Inflammatory macrophage treated with lipopolysaccharide for 4 hours (primary cell): ENCODE data around the gene IFT88.

Source experiments
- DNase-seq: peaks from one replicate; pipeline ENCODE4 v3.0.0-alpha.2; 2020

Gene IFT88

DNA sequence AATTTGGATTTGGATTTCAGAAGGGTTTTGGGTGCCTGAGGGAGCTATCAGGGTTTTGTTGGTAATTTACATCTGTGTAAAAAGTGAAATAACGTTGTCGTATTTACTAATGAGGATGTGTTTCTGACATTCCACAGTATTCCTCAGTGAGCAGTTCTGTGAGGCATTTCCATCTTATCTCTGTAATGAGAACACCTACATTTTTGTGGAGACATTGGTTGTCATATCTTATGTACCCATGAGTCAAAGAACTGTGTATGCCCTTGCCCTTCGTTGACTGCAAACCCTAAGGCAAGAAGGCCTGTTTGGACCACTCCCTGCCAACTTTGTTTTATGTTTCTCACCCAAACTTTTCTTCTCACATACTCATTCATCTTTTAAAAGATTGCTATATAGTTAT is 122.3 kb downstream of the IFT88 start:
- no peak for DNase-seq

DNA sequence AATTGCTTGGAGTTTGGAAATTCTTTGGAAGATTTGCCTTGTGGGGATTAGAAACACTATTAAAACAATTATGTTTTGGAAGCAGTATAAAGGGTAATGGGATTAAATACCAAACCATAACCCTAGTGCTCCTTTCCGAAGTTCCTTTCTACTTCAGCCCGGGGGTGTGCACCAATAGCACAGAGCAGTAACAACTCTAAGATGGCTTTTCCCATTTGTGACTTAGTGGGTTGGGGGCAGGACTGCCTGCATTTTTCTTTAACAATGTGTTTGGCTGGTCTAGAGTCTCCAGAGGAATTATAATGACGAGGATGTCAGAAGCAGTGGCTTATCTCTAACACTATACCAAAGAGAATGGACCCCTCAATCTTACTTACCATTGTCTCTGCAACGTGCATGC is 124.7 kb downstream of the IFT88 start:
- no peak for DNase-seq

DNA sequence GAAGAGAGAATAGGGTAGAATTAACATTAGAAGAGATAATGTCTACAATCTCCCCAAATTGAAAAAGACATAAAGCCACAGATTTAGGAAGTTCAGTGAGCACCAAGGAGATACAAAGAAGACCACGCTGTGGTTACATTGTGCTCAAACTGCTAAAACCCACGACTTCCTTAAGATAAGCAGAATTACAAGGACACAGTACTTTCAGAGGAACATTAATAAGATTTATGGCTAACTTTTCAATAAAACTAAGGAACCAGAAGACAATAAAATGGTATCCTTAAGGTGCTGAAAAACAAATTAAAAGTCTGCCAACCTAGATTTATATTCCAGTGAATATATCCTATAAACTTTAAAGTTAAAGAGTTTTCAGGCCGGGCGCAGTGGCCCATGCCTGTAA is 129.1 kb downstream of the IFT88 start:
- no peak for DNase-seq

DNA sequence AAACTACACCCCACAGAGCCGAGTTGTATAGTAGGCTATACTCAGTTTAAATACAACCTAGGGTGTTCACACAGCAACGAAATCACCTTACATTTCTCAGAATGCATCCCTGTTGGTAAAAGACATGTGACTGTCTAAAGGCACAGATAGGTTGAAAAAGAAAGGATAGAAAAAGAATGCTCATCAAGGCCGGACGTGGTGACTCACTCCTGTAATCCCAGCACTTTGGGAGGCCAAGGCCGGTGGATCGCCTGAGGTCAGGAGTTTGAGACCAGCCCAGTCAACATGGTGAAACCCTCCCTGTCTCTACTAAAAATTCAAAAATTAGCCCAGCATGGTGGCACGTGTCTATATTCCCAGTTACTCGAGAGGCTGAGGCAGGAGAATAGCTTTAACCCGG is 132.8 kb downstream of the IFT88 start:
- no peak for DNase-seq

DNA sequence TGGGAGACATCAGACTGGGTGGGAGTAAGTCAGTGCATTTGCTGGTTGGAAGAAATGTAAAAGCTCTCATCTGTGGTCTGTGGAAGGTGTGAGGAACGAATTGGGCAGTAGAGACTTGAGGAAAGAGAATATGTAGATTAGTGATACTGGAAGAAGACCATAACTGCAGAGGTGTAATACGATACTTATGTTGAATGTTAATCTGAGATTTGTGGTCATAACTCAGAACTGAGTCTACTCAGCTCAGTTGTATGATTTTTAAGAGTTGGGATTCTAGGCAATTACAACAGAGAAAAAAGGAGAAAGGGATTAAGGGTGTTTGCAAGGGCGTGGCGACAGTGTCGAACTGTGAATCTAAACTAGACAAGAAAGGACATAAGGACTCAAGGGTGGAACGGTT is 133.3 kb downstream of the IFT88 start:
- no peak for DNase-seq

DNA sequence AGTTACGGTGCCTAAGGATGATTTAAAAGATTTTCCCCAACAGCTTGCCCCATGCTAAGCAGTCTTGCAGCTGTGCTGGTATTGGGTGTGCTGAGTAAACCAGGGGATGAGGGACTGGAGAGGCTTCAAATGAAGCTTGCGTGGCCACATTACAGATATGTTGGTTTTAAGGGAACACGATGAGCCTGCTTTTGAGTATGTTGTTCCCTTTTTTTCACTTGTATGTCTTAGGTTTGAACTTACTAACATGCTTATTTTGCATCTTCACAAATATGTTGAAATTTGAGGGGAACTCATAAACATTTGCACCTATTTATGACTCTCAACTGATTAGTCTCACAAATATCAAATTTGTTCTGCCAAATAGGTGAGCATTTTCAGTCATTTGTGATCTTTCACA is 134.5 kb downstream of the IFT88 start:
- no peak for DNase-seq

DNA sequence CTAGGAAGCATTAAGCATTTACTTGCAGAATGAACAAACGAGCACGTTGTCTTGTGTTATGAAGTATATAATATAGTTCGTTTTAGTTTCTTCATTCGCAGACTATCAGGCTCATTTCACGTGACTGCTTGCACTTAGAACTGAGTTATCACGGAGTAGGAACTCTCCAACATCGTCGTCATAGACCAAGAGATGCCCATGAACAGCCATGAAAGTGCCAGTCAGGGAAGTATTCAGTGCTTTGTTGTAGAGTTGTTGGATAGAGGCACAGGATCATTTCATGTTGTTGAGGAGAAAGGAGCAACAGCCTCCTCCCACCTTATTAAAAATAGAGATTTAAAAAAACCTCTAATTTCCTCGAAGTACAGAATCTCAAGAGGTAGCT is 135.6 kb downstream of the IFT88 start:
- DNase-seq: peak; percentile 43

DNA sequence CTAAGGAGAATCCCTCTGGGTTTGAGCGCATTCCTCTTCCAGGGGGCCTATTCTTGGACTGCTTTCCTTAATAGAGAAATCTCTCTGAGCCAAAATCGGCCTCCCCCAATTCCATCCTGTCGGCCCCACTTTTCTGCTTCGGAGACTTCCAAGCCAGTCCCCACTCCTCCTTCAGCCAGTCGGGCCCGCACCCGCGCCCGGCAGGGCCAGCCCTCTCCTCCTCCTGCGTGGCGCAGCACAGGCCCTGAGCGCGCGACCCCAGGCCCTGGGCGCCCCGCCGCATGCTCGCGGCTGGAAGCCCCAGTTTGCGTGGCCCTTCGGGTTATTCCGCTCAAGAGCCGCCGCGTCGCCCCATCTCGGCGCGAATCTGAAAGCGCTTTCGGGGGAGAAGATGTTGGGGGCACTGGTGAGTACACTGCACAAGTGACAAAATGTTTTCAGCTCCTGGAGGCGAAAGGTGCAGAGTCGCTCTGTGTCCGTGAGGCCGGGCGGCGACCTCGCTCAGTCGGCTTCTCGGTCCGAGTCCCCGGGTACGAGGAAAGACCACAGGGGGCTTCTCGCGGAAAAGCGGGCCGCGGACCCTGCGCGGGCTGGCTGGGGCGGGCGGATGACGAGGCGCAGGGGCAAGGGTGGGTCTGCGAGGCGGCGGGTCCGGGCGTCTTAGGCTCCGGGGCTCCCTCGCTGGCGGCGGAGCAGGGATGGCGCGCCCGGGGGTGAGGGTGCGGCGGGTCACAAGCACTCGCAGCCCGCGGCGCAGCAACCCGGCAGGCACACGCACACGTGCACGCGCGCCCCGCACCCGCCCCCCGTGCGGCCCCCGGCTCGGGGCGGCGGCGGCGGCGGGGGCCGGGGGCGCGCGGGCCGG is 136.2 kb downstream of the IFT88 start, which contains the start of gene IL17D:
Gene IL17D, plus strand, starts transcription at position 785 of the 865 bp plus-strand sequence. CDS start 303 bp downstream, outside the sequence.
- no peak for DNase-seq

DNA sequence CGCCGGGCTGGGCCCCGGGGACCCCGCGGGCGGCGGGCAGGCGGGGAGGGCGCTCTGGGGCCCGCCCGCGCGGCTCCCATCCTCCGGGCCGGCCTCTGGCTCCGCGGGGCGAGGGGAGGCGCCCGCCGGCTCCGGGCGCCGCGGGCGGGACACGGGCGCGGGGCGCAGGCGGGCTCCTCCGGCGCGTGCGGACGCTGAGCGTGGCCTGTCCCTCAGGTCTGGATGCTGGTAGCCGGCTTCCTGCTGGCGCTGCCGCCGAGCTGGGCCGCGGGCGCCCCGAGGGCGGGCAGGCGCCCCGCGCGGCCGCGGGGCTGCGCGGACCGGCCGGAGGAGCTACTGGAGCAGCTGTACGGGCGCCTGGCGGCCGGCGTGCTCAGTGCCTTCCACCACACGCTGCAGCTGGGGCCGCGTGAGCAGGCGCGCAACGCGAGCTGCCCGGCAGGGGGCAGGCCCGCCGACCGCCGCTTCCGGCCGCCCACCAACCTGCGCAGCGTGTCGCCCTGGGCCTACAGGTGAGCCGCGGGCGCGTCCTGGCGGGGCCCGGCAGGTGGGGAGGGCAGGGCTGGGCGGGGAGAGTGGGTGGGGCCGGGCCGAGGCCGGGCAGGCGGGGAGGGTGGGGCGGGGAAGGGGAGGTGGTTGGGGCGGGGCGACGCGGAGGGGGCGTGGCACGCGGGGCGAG is 137.0 kb downstream of the IFT88 start:
- peak; percentile 78 for DNase-seq

DNA sequence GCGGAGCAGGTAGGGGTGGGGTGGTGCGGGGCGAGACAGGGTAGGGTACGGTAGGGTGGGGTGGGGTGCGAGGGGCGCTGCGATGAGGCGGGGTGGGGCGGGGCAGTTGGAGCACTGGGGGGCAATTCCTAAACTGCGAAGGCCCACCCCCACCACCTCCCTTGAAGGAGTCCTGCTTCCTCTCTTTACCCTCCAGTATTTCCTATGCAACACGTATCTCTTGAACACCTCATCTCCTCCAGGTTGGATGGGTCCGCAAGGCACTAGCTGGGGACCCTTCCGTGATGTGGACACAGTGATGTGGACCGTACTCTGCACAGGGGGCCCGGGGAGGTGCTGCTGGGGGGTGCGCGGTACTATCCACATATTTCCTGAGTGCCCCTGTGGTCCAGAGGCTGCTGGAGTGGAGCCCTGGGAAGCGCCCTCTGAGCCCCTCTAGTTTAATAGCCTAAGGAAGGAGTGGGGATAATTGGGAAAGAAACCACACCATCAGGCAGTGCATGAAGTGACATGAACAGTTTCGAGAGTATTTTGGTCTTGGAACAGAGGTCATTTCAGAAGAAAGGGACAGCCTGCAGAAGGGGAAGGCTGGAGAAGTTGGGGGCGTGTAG is 137.6 kb downstream of the IFT88 start:
- DNase-seq: no peak

DNA sequence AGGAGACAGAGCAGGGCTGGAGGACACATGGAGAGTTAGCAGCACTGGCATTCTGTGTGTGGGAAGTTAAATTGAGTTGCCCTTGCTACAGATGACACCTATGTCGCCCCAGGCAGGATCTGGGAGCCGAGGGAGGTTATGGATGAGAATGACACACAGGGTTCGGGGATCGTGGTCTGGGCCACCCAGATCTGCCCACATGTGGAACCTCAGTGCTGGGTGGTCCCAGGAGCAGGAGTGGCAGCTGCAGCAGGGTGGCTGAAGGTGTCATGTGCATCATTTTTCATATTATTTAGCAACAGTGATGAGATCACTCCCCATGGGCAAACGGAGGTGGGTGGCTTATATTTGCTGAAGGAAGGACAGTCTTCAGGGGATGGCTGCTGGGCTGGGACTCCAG is 139.7 kb downstream of the IFT88 start:
- peak; percentile 6 for DNase-seq

DNA sequence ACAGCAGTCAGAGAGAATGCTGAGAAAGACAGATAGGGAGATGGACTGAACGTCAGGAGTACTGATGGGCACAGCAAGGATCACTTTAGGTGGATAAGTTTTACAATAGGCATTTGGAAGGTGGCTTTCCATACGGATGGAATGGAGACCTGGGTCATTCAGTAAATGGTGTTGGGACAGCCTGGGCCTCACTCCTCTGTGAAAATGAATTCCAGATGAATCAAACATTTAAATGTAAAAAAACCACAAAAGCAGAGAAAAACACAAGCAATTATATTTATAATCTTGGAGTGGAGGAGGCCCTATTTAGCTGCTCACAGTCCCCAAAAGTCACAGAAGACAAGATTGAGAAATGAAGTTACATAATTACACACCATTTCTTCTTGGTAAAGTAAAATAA is 141.3 kb downstream of the IFT88 start:
- DNase-seq: no peak

DNA sequence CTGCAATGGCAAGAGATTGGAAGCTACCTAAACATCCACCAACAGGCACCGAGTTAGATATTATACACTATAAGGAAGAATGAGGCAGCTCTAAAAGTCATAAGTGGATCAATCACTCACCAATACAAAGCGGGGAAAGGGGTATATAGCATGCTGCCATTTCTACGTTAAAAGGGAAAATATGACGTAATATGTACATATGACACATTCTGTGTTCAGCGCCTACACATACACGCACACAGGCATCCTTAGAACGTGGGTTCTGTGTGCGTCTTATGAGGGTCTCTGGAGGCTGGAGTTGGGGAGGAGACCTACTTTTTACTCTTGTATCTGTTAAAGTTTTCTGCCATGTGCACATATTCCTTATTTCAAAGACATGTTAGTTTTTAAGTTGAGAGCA is 142.4 kb downstream of the IFT88 start:
- DNase-seq: no peak

DNA sequence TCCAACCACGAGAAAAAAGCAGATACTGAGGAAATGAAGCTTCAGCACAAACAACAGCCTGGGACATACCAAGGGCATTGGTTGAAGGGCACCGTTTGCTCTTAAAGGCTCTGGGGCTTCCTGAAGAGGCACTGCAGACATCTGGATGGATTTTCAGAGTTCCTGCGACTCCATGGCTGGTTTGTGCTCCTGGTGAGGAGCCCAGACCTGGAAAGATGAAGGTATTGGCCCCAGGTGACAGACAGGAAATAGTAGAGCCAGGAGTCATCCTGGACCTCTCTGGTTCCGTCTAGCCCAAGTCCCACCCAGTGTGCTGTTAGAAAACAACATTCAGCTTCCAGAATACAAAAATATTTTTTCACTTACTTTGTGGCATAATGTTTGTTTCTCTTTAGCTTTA is 142.8 kb downstream of the IFT88 start:
- no peak for DNase-seq

DNA sequence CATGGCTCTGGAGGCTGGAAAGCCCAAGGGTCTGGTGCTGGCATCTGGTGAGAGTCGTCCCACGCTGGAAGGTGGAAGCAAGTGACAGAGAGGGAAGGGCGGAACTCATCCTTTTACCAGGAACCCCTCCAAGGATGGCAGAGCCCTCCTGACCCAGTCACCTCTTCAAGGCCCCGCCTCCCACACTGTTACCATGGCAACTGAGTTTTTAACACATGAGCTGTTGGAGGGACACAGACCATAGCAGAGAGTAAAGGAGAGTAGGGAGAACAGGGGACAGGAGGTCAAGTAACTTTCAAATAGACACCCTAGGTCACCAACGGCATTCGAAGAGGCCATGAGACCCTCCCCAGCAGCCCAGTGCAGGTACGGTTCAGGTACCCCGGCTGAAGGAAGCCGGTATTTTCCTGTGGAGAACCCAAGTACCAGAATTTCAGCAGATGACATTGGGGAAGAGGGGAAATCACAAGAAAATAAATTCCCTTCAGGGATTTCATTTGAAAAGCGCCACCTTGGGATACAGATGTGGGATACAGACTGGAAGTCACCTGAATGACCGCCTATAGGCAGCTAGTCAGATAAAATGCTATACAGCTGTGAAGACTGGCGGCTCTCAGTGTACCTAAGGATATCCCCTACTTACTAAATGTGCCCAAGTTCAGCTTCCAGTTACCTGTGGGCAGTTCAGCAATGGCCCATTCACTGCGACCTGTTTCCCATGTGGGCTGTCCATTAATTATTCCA is 144.5 kb downstream of the IFT88 start:
- DNase-seq: peak; percentile 8

DNA sequence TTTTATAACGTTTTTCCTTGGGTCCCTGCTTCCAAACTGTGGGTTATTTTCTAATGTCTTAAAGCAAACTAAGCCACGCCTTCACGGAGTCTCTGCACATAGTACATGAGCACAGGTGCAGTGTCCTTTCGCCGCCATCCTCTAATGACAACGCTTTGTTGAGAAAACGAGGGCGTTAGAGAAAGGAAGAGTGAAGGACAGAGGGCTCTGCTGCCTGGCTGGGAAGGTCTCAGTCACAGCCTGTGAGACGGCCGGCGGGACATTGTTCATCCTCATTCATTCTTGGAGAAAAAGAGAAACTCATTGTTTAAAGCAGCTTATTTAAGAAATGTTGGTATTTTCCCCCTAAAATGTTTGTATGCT is 146.0 kb downstream of the IFT88 start:
- no peak for DNase-seq

DNA sequence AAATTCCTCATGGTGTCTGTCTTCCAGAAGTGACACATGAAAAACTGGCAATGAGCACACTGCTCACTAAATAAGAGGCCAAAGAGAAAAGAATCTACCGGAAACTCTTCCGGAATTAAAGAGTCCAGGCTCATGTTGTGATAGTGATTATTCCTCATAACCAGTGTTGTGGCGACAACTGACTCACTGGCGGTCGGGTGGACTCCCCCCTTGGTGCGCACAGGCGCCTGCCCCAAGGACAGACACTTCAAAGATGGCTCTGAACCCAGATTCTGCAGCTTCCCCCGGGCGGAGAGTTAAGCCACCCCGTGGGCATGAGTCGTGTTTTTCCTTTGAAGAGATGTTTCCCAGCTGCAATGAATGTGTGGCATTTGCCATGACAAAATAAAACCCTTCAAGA is 146.8 kb downstream of the IFT88 start:
- DNase-seq: no peak

DNA sequence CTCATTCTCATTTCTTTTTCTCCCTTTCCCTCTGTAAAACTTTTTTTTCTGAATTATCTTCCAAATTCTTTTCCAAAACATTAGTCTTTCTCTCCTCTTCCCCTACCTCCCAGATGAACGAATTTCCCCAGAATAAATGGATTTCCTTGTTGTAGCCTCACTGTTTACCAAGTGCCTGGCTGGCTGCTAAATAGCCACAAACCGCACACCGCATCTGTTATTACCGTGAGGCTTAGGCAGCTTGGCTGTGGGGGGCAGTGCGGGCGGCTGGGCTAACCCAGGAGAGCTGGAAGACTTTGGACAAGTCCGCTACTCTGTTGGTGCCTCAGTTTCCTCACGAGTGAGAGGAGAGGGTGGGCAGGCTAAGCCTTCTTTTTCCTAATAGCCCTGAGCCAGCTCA is 147.2 kb downstream of the IFT88 start:
- no peak for DNase-seq

DNA sequence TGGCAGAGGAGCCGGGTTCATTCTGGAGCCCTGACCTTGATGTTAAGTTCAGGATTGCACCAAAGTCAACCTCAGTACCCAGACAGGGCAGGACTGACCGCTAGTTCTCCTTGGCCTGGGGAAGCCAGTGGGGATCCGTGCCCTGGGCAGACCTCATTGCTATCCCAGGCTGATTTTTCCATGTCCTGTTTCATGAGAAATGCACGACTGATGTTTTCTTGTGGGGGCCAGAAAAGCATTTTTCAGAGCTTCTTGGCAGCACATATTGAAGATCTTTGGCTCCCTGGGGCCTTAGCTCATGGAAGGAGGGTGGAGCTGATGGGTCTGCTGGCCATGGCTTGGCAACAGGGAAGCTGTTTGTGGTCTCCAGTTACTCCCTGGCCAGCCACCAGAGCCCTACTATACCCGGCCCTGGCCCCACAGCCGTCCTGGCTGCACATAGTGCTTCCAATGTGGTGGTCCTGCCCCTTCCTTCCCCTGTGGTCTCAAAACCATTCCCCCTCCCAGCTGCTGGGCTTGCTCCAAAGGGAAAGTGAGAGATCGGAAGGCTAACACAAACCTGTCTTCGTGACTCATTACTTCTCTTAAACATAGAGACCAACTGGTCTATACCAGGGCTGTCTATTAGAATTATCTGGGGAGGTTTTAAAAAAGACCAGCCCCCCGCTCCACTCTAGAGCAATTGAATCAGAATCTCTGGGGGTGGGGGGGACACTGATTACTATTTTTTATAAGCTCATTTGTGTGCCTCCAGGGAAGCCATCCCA is 147.8 kb downstream of the IFT88 start:
- no peak for DNase-seq

DNA sequence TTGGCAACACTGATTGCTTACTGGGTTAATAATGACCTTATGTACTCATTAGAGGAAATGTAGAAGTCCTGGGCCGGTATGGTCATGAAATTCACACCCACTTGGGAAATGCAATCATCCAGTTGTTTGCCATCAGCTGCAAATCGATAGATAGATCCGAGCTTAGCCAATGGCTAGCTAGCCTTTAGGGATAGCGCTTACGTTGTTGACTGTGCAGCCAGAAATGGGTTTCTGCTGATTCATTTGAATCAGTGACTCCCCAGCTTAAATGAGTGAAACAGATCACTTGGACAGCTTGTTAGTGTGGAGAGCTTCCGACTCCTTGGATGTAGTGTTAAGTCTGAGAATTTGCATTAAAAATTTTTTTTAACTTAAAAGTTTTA is 148.4 kb downstream of the IFT88 start:
- DNase-seq: no peak

DNA sequence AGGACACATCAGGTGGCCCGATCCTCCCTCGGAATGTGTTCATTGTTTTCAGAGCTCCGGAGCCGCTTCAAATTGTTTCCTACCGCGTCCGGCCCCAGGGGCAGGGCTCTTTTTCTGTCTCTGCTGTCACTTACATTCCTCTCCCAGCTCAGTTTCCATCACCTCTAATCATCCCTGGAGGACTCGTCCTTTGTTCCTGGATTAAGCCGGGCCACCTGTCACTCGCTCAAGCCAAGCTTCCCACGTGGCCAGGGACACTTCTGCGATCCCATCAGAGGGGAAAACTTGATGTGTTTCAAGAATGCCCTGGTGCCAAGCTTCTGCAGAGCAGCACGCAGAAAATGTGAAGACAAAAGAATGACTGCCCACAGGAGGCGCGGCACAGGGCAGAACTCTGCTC is 150.0 kb downstream of the IFT88 start:
- DNase-seq: no peak
